ENCODE results near the gene PTPRD.

Gene PTPRD

GRCh38 chr9:8468045-8468637, 2144.7 kb downstream of the PTPRD start:
- Histone ChIP-seq H3K36me3 (ENCODE audit: low read length) (no peaks in the 10 kb centered on the region), H3K4me3 (ENCODE audit: insufficient read depth, low read length, poor library complexity, severe bottlenecking) (no peak overlapping the region), H3K27ac (ENCODE audit: low read depth, low read length) (no peak overlapping the region), H4K20me1 (ENCODE audit: low read depth, low read length) (no peaks in the 10 kb centered on the region), H3K9me2 (replicated peaks; ENCODE audit: insufficient read depth, low read length) (no peaks in the 10 kb centered on the region), H3K4me2 (ENCODE audit: low read depth, low read length, poor library complexity, severe bottlenecking) (no peak overlapping the region), H3K27me3 (ENCODE audit: low read length) (no peaks in the 10 kb centered on the region), H3F3A (ENCODE audit: insufficient read depth) (no peaks in the 10 kb centered on the region), H3K9ac (ENCODE audit: low read length) (no peak overlapping the region), H3K9me3 (ENCODE audit: insufficient read depth, low read length) (no peaks in the 10 kb centered on the region), H3K79me2 (ENCODE audit: insufficient read depth, low read length) (no peaks in the 10 kb centered on the region), H2AFZ (ENCODE audit: low read depth, low read length, severe bottlenecking) (no peak overlapping the region)
- TF ChIP-seq EZH2phosphoT487 (conservative IDR thresholded peaks at IDR 0.05; ENCODE audit: low read length) = no peak
- no peak for TF ChIP-seq CTCF (IDR thresholded peaks at IDR 0.05; ENCODE audit: insufficient read depth, low read length, poor library complexity, severe bottlenecking)

- H3K9me2 ChIP-seq (replicated peaks; ENCODE audit: insufficient read depth, low read length) = no peaks in the 10 kb centered on the region
- TF ChIP-seq CTCF (IDR thresholded peaks at IDR 0.05; ENCODE audit: insufficient read depth, low read length, poor library complexity, severe bottlenecking) = no peak
- H3K9me3 ChIP-seq (ENCODE audit: insufficient read depth, low read length) = no peaks in the 10 kb centered on the region
- no peaks in the 10 kb centered on the region for H3K27me3 ChIP-seq (ENCODE audit: low read length)
- no peaks in the 10 kb centered on the region for H3F3A ChIP-seq (ENCODE audit: insufficient read depth)
- H3K9ac ChIP-seq (ENCODE audit: low read length) = no peak overlapping the region
- no peaks in the 10 kb centered on the region for H3K79me2 ChIP-seq (ENCODE audit: insufficient read depth, low read length)
- no peaks in the 10 kb centered on the region for H4K20me1 ChIP-seq (ENCODE audit: low read depth, low read length)
- H3K27ac ChIP-seq (ENCODE audit: low read depth, low read length) = no peak overlapping the region
- no peak overlapping the region for H2AFZ ChIP-seq (ENCODE audit: low read depth, low read length, severe bottlenecking)
- H3K36me3 ChIP-seq (ENCODE audit: low read length) = no peaks in the 10 kb centered on the region
- H3K4me3 ChIP-seq (ENCODE audit: insufficient read depth, low read length, poor library complexity, severe bottlenecking) = no peak overlapping the region
- no peak overlapping the region for H3K4me2 ChIP-seq (ENCODE audit: low read depth, low read length, poor library complexity, severe bottlenecking)
Measured at GRCh38 chr9:8457816-8458215, 2155.0 kb downstream of the PTPRD start.

GRCh38 chr9:8457055-8457454, 2155.7 kb downstream of the PTPRD start:
- Histone ChIP-seq H3K36me3 (ENCODE audit: low read length) (no peaks in the 10 kb centered on the region), H3F3A (ENCODE audit: insufficient read depth) (no peaks in the 10 kb centered on the region), H2AFZ (ENCODE audit: low read depth, low read length, severe bottlenecking) (no peak overlapping the region), H3K4me2 (ENCODE audit: low read depth, low read length, poor library complexity, severe bottlenecking) (no peak overlapping the region), H3K9ac (ENCODE audit: low read length) (no peak overlapping the region), H3K79me2 (ENCODE audit: insufficient read depth, low read length) (no peaks in the 10 kb centered on the region), H3K4me3 (ENCODE audit: insufficient read depth, low read length, poor library complexity, severe bottlenecking) (no peak overlapping the region), H3K27ac (ENCODE audit: low read depth, low read length) (no peak overlapping the region), H3K27me3 (ENCODE audit: low read length) (no peaks in the 10 kb centered on the region), H4K20me1 (ENCODE audit: low read depth, low read length) (no peaks in the 10 kb centered on the region), H3K9me2 (replicated peaks; ENCODE audit: insufficient read depth, low read length) (no peaks in the 10 kb centered on the region), H3K9me3 (ENCODE audit: insufficient read depth, low read length) (no peaks in the 10 kb centered on the region)
- no peak for TF ChIP-seq CTCF (IDR thresholded peaks at IDR 0.05; ENCODE audit: insufficient read depth, low read length, poor library complexity, severe bottlenecking)
- no peak for TF ChIP-seq EZH2phosphoT487 (conservative IDR thresholded peaks at IDR 0.05; ENCODE audit: low read length)
